Heart right ventricle (tissue), 16 donors: ENCODE measurements around the gene ZNF644. TPM values are rescaled to one million over a fixed set of nuclear protein-coding genes. Genes with fewer than 3 reads are reported as not detected.

Source experiments
- ATAC-seq, 8 donors: fragments of 200-7000 bp; cut with Tn5 transposase; one replicate each; pipeline ENCODE4 v1.9.1; 2020; ENCODE audit warnings: mild to moderate bottlenecking in 8 of 8, moderate library complexity in 8 of 8, moderate number of reproducible peaks in 1 of 8
- DNase-seq, 2 donors: peaks; one replicate each; pipeline ENCODE4 v3.0.0-alpha.2; 2020
- H3K27ac ChIP-seq, 10 donors: fragments of 200-600 bp; sonication (generic) in 2 of 10; one replicate each; pipeline versions ENCODE4 v1.5.0 to v1.8.0; 2020 to 2022; ENCODE audit warnings: mild to moderate bottlenecking in 3 of 10
- H3K27me3 ChIP-seq, 7 donors: fragments of 200-600 bp; one replicate each; pipeline ENCODE4 v1.8.0; 2021 to 2022; ENCODE audit warnings: mild to moderate bottlenecking in 2 of 7
- H3K36me3 ChIP-seq, 9 donors: fragments of 200-600 bp; sonication (generic) in 1 of 9; one replicate each; pipeline versions ENCODE4 v1.5.0 to v1.8.0; 2020 to 2022; ENCODE audit warnings: mild to moderate bottlenecking in 2 of 9
- H3K4me1 ChIP-seq, 9 donors: fragments of 200-600 bp; sonication (generic) in 1 of 9; one replicate each; pipeline versions ENCODE4 v1.5.0 to v1.8.0; 2020 to 2022; ENCODE audit warnings: mild to moderate bottlenecking in 4 of 9
- H3K4me3 ChIP-seq, 10 donors: fragments of 200-600 bp; sonication (generic) in 2 of 10; one replicate each; pipeline versions ENCODE4 v1.5.0 to v1.8.0; 2020 to 2022; ENCODE audit warnings: mild to moderate bottlenecking in 7 of 10, moderate library complexity in 2 of 10
- H3K9me3 ChIP-seq, 11 donors: fragments of 200-600 bp in 10 of 11; sonication (generic) in 2 of 11; one replicate each; pipeline versions ENCODE4 v1.5.0 to v1.8.0; 2013 to 2022; ENCODE audit warnings: mild to moderate bottlenecking in 2 of 11, control low read depth in 1 of 11, moderate library complexity in 1 of 11
- CTCF ChIP-seq, 9 donors: fragments of 200-600 bp; sonication (generic) in 2 of 9; IDR thresholded peaks; one replicate each; pipeline versions ENCODE4 v1.5.0 to v1.8.0; 2021 to 2022; ENCODE audit warnings: antibody characterized with exemption in 9 of 9, mild to moderate bottlenecking in 5 of 9, moderate library complexity in 1 of 9
- WGBS, 2 donors: extraction: QIAGEN DNeasy Blood & Tissue Kit; methylation state at CpG; one replicate each; pipeline ENCODE4 v1.1.7; 2013; ENCODE audit warnings: inconsistent platforms in 1 of 2; 5-methylcytosine and 5-hydroxymethylcytosine counted together
- intact Hi-C, 10 donors: fragments of 100-400 bp; cut with DNase I; formaldehyde crosslinking; loops; one replicate each; pipeline versions ENCODE4 v1.11.1 to v1.14.2; 2022
- polyA plus RNA-seq, 2 donors: library from polyadenylated mRNA; stranded (reverse); fragments of 200-250 nt; gene quantifications; one replicate each; pipeline ENCODE4 v1.2.3, GENCODE V29; 2013
- total RNA-seq, 10 donors: library from RNA; stranded (reverse); fragmentation: NEBNext Ultra II Directional in 3 of 10; extraction: Animal tissue kit (Norgen Biotek cat#: 25700) in 3 of 10; gene quantifications; one replicate each; pipeline versions ENCODE4 v1.2.1 to v1.2.4, GENCODE V29; 2021 to 2023
- donor health status: Arrhythmogenic right ventricular cardiomyopathy.
- donor health status: ischemic (EF 13 %, LVEDD 7.1; RV severe dilation, severe dysfunction).
- donor health status: healthy with polysubstance abuse.
- donor health status: DM: no; HTN: yes; CAD: no.
- donor health status: DM: no; HTN: no; CAD: no.
- donor health status: ischemic (EF 25% LVEDD 6.9; RV normal size, moderate dysfunction).
- donor health status: ischemic (EF 25% LVEDD 5.7; RV mildly dilated, moderate dysfunction).
- donor health status: healthy.
- donor health status: DM: yes; HTN: yes; CAD: no.
- donor health status: Ischemic cardiomyopathy.
- donor health status: ischemic (EF 35%, LVEDD 5.7; RV mildly dilated, moderate dysfunction).
- donor health status: nonischemic (EF 11% LVEDD 7.7; RV severe dilation, severe dysfunction).
- donor health status: DM: yes; HTN: yes; CAD: no.
- donor health status: PGD.
- donor health status: ischemic (EF 29% LVEDD 5.4; RV normal size, mild dysfunction).
- donor health status: nonischemic (EF 23%, LVEDD 6.1; RV moderate dilation, normal function).

Gene ZNF644
- total and polyA plus RNA-seq, 12 donors, result 10.7 to 48.0 (median 33.6) TPM

GRCh38 chr1:91007827-91008226 lies 14.0 kb downstream of the ZNF644 start:
- H3K4me1 ChIP-seq, result peaks cover 0 to 57% (median 47%) of the 10 kb centered on the region in 9 donors
- no peaks in the 10 kb centered on the region for H3K36me3 ChIP-seq
- H3K27me3 ChIP-seq, result no peaks in the 10 kb centered on the region
- H3K27ac ChIP-seq, result no peak overlapping the region
- no peak for TF ChIP-seq CTCF (IDR thresholded peaks at IDR 0.05)
- no peak overlapping the region for H3K4me3 ChIP-seq
- intact Hi-C loops, result no loop called here
- H3K9me3 ChIP-seq, result peaks cover 0 to 22% (median 0%) of the 10 kb centered on the region in 11 donors
- ATAC-seq (no peak), DNase-seq (no peak)

- Histone ChIP-seq H3K36me3 (no peaks in the 10 kb centered on the region), H3K4me3 (no peak overlapping the region), H3K4me1 (peaks cover 0 to 50% (median 42%) of the 10 kb centered on the region in 9 donors), H3K27ac (no peak overlapping the region), H3K9me3 (peaks cover 0 to 28% (median 0%) of the 10 kb centered on the region in 11 donors), H3K27me3 (no peaks in the 10 kb centered on the region)
- DNase-seq, result no peak
- intact Hi-C loops, result no loop called here
- TF ChIP-seq CTCF (IDR thresholded peaks at IDR 0.05), result no peak
- WGBS, 2 donors, result 92 to 94% methylated on average over 7 of the region's 7 CpGs
- ATAC-seq, result no peak
Observed at GRCh38 chr1:91007092-91007491, 14.7 kb downstream of the ZNF644 start.

GRCh38 chr1:91006113-91006908 lies 15.5 kb downstream of the ZNF644 start:
- DNase-seq (no peak), ATAC-seq (no peak)
- H3K4me1 ChIP-seq, result peaks cover 0 to 42% (median 34%) of the 10 kb centered on the region in 9 donors
- no peak overlapping the region for H3K4me3 ChIP-seq
- WGBS, 2 donors, result 98 to 100% methylated on average over 2 of the region's 2 CpGs
- TF ChIP-seq CTCF (IDR thresholded peaks at IDR 0.05), result no peak
- H3K9me3 ChIP-seq, result peaks cover 0 to 30% (median 0%) of the 10 kb centered on the region in 11 donors
- H3K36me3 ChIP-seq, result no peaks in the 10 kb centered on the region
- intact Hi-C loops, result no loop called here
- no peak overlapping the region for H3K27ac ChIP-seq
- H3K27me3 ChIP-seq, result no peaks in the 10 kb centered on the region

GRCh38 chr1:91005285-91005684 lies 16.6 kb downstream of the ZNF644 start:
- ATAC-seq (no peak), DNase-seq (no peak)
- Histone ChIP-seq H3K4me1 (peaks cover 0 to 35% (median 26%) of the 10 kb centered on the region in 9 donors), H3K9me3 (peaks cover 0 to 32% (median 0%) of the 10 kb centered on the region in 11 donors), H3K4me3 (no peak overlapping the region), H3K27me3 (no peaks in the 10 kb centered on the region), H3K27ac (no peak overlapping the region), H3K36me3 (no peaks in the 10 kb centered on the region)
- TF ChIP-seq CTCF (IDR thresholded peaks at IDR 0.05), result no peak
- 88 to 89% methylated on average over 1 of the region's 1 CpG for WGBS, 2 donors
- intact Hi-C loops, result no loop called here
